Calu3 (cell line): ENCODE results near the gene SDK2. TPM values are rescaled to one million over a fixed set of nuclear protein-coding genes. Genes with fewer than 3 reads are reported as not detected.
A peak's percentile ranks its signal among the peaks of the same experiment; 100 is the strongest.

Experiments used
- BruUV-seq: library from RNA; stranded (reverse); fragments of 400-500 nt; replicated peaks from 2 replicates; lab custom pipeline; 2021; lab: Mats Ljungman, UMichigan
- CTCF ChIA-PET: fragments of 300-600 bp; sonication (Branson Sonifier 250); formaldehyde crosslinking; loops from one replicate; lab custom pipeline; 2022; ENCODE audit warnings: antibody characterized with exemption; lab: Charles Lee
- DNase-seq: peaks from one replicate; pipeline ENCODE4 v3.0.0; 2022
- H3K27ac Mint-ChIP-seq: one replicate; pipeline ENCODE4 v1.8.0; 2022; ENCODE audit warnings: mixed read lengths; ENCODE audit not compliant: unreplicated experiment
- H3K27me3 Mint-ChIP-seq: one replicate; pipeline ENCODE4 v1.8.0; 2022; ENCODE audit warnings: mixed read lengths; ENCODE audit not compliant: unreplicated experiment
- H3K36me3 Mint-ChIP-seq: one replicate; pipeline ENCODE4 v1.8.0; 2022; ENCODE audit warnings: mild to moderate bottlenecking, moderate library complexity, mixed read lengths; ENCODE audit not compliant: insufficient read depth, unreplicated experiment
- H3K4me1 Mint-ChIP-seq: one replicate; pipeline ENCODE4 v1.8.0; 2022; ENCODE audit warnings: mild to moderate bottlenecking, low read depth, mixed read lengths; ENCODE audit not compliant: unreplicated experiment
- H3K4me3 Mint-ChIP-seq: one replicate; pipeline ENCODE4 v1.8.0; 2022; ENCODE audit warnings: mild to moderate bottlenecking, low read depth, moderate library complexity, mixed read lengths; ENCODE audit not compliant: unreplicated experiment
- H3K9me3 Mint-ChIP-seq: one replicate; pipeline ENCODE4 v1.8.0; 2022; ENCODE audit warnings: low read depth, mixed read lengths; ENCODE audit not compliant: unreplicated experiment
- intact Hi-C: fragments of 100-400 bp; cut with micrococcal nuclease; formaldehyde crosslinking; loops from one replicate; pipeline ENCODE4 v1.10.0; 2022; ENCODE audit not compliant: unreplicated experiment
- total RNA-seq: library from RNA; stranded (reverse); gene quantifications from 2 replicates; pipeline ENCODE4 v1.2.3, GENCODE V29; 2022
- TF ChIP-seq, protein P1 (sequence below): fragments of 200-600 bp; IDR thresholded peaks from one replicate; pipeline ENCODE4 v1.8.0; 2022; ENCODE audit warnings: antibody characterized with exemption; ENCODE audit not compliant: unreplicated experiment

Gene SDK2
- total RNA-seq, 1 experiment from 2014 or later, result not detected

DNA sequence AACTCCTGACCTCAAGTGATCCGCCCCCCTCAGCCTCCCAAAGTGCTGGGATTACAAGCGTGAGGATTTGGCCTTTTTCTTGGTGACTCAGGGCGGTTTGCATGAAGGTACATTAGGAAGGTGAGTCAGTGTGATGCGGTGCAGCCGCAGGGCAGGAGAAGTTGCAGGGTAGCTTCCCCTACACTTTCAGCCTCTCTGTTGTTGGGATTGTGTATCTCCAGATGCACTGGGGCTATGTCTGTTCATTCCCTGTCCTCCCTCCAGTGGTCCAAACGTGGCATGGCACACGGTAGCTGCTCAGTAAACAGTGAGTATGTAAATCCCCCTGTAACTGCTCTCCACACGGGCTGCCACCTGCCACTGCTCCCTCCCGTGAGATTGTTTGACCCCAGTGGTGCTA lies 223.3 kb downstream of the SDK2 start:
- no peaks in the 10 kb centered on the region for H3K36me3 Mint-ChIP-seq
- intact Hi-C loops, result loop anchor here (5.0 to 10.0 kb wide), 2 partner anchors 164 to 754 kb away; no protein-coding TSS in a partner anchor
- CTCF ChIA-PET, result interaction anchor here (0.7 to 1.3 kb wide), 3 partner anchors 16 to 1203 kb away, joined by 3 to 5 read pairs (median 4); no protein-coding TSS in a partner anchor
- H3K9me3 Mint-ChIP-seq, result no peaks in the 10 kb centered on the region
- DNase-seq, result peak; percentile 25
- TF ChIP-seq, protein P1, sequence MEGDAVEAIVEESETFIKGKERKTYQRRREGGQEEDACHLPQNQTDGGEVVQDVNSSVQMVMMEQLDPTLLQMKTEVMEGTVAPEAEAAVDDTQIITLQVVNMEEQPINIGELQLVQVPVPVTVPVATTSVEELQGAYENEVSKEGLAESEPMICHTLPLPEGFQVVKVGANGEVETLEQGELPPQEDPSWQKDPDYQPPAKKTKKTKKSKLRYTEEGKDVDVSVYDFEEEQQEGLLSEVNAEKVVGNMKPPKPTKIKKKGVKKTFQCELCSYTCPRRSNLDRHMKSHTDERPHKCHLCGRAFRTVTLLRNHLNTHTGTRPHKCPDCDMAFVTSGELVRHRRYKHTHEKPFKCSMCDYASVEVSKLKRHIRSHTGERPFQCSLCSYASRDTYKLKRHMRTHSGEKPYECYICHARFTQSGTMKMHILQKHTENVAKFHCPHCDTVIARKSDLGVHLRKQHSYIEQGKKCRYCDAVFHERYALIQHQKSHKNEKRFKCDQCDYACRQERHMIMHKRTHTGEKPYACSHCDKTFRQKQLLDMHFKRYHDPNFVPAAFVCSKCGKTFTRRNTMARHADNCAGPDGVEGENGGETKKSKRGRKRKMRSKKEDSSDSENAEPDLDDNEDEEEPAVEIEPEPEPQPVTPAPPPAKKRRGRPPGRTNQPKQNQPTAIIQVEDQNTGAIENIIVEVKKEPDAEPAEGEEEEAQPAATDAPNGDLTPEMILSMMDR, result peak; percentile 23
- H3K27me3 Mint-ChIP-seq, result peaks cover 32% of the 10 kb centered on the region
- no TSS peak for BruUV-seq
- H3K4me1 Mint-ChIP-seq, result no peaks in the 10 kb centered on the region
- no peak overlapping the region for H3K27ac Mint-ChIP-seq
- no peak overlapping the region for H3K4me3 Mint-ChIP-seq

DNA sequence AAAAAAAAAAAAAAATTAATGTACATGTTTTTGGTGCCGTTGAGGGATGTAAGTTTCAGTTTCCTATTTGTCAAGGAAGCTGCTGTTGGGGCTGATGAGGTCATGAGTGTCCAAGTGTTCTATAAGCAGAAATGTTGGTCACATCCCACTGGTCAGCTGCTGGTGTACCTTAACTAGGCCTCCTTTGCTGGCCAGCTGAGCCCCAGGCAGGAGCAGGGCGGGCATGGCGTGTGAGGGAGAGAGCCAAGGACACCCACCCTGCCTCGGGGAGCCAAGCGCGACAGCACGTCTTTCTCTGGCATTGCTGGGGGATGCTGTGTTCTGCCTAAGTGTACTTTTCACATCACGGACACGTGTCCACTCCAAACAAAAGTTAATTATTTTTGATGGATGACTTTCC lies 224.4 kb downstream of the SDK2 start:
- Mint-ChIP-seq H3K27me3 (peaks cover 32% of the 10 kb centered on the region), H3K4me3 (no peak overlapping the region), H3K27ac (no peak overlapping the region), H3K4me1 (no peaks in the 10 kb centered on the region), H3K9me3 (no peaks in the 10 kb centered on the region), H3K36me3 (no peaks in the 10 kb centered on the region)
- DNase-seq, result no peak
- TF ChIP-seq, protein P1, result no peak
- CTCF ChIA-PET, result interaction anchor here (0.7 kb wide), 1 partner anchor 19 kb away, joined by 3 read pairs; no protein-coding TSS in a partner anchor
- no TSS peak for BruUV-seq
- intact Hi-C loops, result loop anchor here (5.0 to 10.0 kb wide), 2 partner anchors 163 to 755 kb away; no protein-coding TSS in a partner anchor

DNA sequence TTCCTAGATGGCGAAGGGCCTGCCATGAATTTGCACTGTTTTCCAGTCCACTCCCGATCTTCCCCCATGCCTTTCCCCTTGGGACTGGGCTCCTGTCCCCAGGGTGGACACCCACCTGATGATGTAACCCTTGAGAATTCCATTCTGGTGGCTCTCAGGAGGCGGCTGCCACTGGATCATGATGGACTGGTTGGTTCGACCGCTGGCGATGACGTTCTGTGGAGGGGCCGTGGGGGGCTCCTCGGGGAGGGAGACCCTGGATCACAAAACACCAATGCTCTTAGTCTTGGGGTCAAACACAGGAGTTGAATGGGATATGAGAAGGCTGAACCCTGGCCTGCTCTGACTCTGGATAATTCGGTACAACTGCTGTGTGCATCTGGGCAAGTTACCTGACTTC lies 225.2 kb downstream of the SDK2 start:
- TF ChIP-seq, protein P1, result no peak
- no peak for DNase-seq
- no peaks in the 10 kb centered on the region for H3K4me1 Mint-ChIP-seq
- no TSS peak for BruUV-seq
- H3K27ac Mint-ChIP-seq, result no peak overlapping the region
- peaks cover 26% of the 10 kb centered on the region for H3K27me3 Mint-ChIP-seq
- no peaks in the 10 kb centered on the region for H3K36me3 Mint-ChIP-seq
- H3K4me3 Mint-ChIP-seq, result no peak overlapping the region
- CTCF ChIA-PET, result no interaction called here
- intact Hi-C loops, result no loop called here
- no peaks in the 10 kb centered on the region for H3K9me3 Mint-ChIP-seq

DNA sequence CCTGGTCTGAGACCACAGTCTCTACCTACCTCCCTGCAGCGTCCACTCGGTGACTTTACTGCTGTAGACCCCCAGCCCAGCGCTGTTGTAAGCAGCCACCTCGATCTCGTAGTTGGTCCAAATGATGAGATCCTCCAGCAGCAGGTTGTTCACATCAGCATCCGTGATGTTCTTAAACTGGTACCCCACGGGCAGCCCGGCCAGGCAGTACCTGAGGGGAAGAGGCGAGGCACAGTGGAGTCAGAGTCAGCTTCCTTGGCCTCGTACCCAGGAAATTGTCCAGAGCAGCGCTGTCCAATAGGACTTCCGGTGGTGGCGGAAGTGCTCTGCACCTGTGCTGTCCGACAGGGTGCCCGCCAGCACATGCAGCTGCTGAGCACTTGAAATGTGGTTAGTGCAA lies 228.5 kb downstream of the SDK2 start:
- BruUV-seq, result no TSS peak
- Mint-ChIP-seq H3K36me3 (no peaks in the 10 kb centered on the region), H3K4me1 (no peaks in the 10 kb centered on the region), H3K4me3 (no peak overlapping the region), H3K27ac (no peak overlapping the region), H3K27me3 (peaks cover 31% of the 10 kb centered on the region), H3K9me3 (no peaks in the 10 kb centered on the region)
- no peak for DNase-seq
- TF ChIP-seq, protein P1, result no peak
- CTCF ChIA-PET, result no interaction called here
- intact Hi-C loops, result no loop called here
